Sciatic nerve (tissue), 2 donors: Measurements from ENCODE around the gene BCKDHA. TPM values are rescaled to one million over a fixed set of nuclear protein-coding genes. Genes with fewer than 3 reads are reported as not detected.
"Not testable (repeated sequence)": the region's sequence is repeated elsewhere in the genome, so short reads cannot be mapped to it uniquely, and the experiment has no call there.

Experiments
- ATAC-seq: fragments of 200-7000 bp; cut with Tn5 transposase; one replicate; pipeline ENCODE4 v1.9.1; 2020; ENCODE audit warnings: mild to moderate bottlenecking, moderate library complexity
- DNase-seq: peaks from one replicate; pipeline ENCODE4 v3.0.0-alpha.2; 2020; ENCODE audit warnings: low spot score
- intact Hi-C: fragments of 100-400 bp; cut with DNase I; formaldehyde crosslinking; loops from one replicate; pipeline ENCODE4 v1.14.2; 2022
- total RNA-seq: library from RNA; stranded (reverse); fragmentation: NEBNext Ultra II Directional; extraction: Animal tissue kit (Norgen Biotek cat#: 25700); gene quantifications from one replicate; pipeline ENCODE4 v1.2.1, GENCODE V29; 2021
- donor health status: DM: no; HTN: no; CAD: no.
- donor health status: DM: no; HTN: no; CAD: no.

Gene BCKDHA
- total RNA-seq, 1 donor from 2014 or later, result 24.2 TPM

DNA sequence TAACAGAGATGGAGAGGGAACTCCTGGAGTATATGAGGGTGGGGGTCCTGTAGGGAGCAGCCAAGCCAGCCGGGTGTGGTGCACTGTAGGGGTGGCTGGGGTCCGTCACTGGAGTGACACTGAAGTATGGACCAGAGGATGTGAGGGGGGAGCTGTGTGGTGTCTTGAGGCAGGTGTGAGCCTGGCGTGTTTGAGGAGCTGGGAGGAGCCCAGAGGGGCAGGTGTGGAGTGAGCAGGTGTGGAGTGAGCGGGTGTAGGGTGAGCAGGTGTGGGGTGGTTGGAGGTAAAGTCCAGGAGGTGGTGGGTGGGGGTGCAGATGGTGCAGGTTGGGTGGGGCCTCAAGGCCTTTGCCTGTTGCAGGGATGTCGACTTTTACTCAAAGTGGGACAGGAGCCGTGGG lies 23.7 kb downstream of the BCKDHA start:
- ATAC-seq (no peak), DNase-seq (no peak)
- intact Hi-C loops, result no loop called here

- DNase-seq, result no peak
- intact Hi-C loops, result no loop called here
These were observed 24.4 kb downstream of the BCKDHA start for GRCh38 chr19:41421973-41422372.

GRCh38 chr19:41422456-41422855 lies 24.8 kb downstream of the BCKDHA start:
- ATAC-seq (no peak), DNase-seq (no peak)
- intact Hi-C loops, result no loop called here

More at GRCh38 chr19:41421973-41422372, 24.4 kb downstream of the BCKDHA start:
- ATAC-seq, result no peak

GRCh38 chr19:41422955-41423354 lies 25.3 kb downstream of the BCKDHA start:
- intact Hi-C loops, result no loop called here
- ATAC-seq (no peak), DNase-seq (no peak)

GRCh38 chr19:41424335-41425173 lies 26.9 kb downstream of the BCKDHA start:
- intact Hi-C loops, result no loop called here
- no peak for DNase-seq
- no peak for ATAC-seq

DNA sequence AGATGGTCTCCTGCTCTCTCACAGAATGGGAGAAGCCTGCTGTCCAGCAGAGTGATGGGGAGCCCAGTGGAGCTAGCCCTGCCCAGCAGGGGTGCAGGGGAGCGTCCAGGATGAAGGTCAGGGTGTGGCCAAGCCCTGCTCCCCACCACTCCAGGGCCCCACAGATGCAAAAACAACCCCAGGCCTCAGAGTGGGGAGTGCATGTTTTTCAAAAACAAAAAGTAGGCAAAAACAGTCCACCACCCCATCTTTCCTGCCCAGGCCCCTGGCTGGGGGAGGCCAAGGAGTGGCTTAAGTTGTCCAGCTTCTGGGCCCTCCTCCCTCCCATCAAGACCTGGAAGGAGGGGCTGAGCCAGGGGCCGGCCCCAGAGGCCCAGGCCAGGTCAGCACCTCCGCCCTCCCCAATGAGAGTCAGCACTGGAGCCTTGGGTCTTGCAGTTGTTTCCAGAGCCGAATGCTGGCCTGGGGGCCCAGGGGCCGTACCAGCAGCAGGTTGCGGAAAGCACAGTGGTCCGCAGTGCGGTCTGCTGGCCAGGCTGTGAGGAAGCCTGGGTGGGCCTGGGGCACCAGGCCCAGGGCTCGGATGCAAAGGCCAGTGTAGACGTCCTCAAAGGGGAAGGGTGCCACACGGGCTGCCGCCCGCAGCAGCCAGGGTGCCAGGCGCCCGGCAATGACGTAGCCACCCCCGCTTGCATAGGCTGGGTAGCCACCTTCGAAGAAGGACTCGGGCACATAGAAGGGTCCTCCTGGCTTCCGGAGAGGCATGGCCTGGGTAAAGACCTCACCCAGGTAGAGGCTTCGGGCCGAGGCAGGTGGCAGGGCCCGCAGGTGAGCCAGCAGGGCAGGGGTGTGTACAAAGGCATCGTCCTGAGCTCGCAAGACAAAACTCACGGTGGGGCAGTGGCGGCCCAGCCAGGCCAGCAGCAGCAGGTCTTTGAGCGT lies 27.8 kb downstream of the BCKDHA start:
- intact Hi-C loops, result no loop called here
- DNase-seq (no peak), ATAC-seq (no peak)

GRCh38 chr19:41426116-41426841 lies 28.7 kb downstream of the BCKDHA start:
- peak; percentile 68 for DNase-seq
- intact Hi-C loops, result no loop called here
- peak; percentile 13 for ATAC-seq

- ATAC-seq, result peak; percentile 95
- intact Hi-C loops, result no loop called here
- DNase-seq, result peak; percentile 90
These were observed 29.5 kb downstream of the BCKDHA start, which contains the start of gene B3GNT8 for GRCh38 chr19:41426952-41427646. Gene B3GNT8, minus strand, starts transcription at chr19:41427374. Its CDS starts 596 bp downstream, at chr19:41426778.

- intact Hi-C loops, result no loop called here
- peak; percentile 68 for DNase-seq
- peak; percentile 67 for ATAC-seq
These were observed 30.2 kb downstream of the BCKDHA start for GRCh38 chr19:41427647-41428480.

DNA sequence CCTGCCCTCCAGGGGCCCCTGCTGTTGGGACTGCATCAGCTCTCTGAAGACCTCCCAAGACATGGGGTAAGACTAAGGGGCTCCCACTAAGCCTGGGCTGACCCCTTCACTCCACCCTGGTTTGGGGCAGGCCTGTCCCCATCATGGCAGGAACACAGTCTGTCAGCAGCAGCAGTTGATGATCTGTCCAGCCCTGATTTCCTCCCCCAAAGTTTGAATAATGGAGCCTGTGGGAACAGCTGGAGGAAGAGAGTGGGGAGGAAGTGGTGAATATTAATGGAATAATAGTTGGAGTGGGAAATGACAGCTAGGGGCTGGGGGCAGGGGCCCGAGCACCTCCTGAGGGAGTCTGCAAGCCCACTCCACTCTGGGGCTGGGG lies 30.9 kb downstream of the BCKDHA start:
- DNase-seq (no peak), ATAC-seq (no peak)
- intact Hi-C loops, result no loop called here

DNA sequence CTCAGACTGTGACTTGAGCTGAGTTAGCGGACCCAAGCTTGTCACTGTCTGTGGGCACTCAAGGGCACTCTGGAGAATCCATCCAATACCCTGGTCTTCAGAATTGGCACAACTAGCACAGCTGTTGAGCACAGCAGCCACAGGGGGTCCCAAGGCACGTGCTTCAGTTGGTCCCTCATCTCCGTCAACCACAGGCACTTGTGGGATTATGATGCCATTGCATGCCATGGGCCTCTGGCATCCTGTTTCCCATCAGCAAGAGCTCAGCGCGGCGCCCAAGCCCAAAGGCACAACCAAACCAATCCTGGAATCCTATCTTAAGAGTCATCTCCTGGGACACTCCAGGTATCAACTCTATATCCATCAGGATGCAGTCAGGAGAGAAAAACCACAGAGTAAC lies 33.3 kb downstream of the BCKDHA start:
- intact Hi-C loops, result no loop called here
- DNase-seq (no peak), ATAC-seq (no peak)

- intact Hi-C loops, result no loop called here
- DNase-seq (no peak), ATAC-seq (no peak)
These were observed 34.1 kb downstream of the BCKDHA start for GRCh38 chr19:41431426-41432386.

DNA sequence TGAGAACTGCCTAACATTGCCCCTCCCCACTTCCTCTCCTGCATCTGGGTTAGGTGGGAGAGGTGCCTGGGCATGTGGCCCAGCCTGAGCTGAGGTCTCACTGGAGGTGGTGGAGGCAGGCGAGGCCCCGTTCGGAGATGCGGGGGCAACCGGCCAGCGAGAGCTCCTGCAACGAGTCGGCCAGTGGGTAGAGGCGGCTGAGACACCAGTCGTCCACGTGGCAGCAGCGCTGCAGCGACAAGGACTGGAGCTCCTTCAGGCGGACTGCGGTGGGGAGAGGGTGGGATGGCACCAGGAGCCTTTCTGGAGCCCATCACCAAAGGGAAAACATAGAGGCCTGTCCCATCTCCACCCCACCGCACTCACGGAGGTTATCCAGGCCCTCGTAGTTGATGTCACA lies 35.6 kb downstream of the BCKDHA start:
- ATAC-seq (no peak), DNase-seq (no peak)
- intact Hi-C loops, result no loop called here

DNA sequence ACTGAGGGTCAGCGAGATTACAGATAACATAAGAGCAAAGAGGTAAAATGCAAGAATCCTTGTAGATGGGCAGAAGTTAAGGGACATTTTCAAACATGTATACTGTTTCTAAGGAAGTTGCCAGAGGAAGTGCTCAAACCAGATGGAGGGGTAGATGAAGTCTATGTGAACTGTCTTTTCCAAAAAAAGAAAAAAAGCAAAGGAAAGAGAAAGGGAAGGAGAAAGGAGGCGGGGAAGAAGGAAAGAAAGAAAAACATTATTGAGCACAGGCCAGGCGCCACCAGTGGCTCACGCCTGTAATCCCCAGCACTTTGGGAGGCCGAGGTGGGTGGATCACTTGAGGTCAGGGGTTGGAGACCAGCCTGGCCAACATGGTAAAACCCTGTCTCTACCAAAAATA lies 36.8 kb downstream of the BCKDHA start:
- intact Hi-C loops, result no loop called here
- no peak for DNase-seq
- no peak for ATAC-seq

DNA sequence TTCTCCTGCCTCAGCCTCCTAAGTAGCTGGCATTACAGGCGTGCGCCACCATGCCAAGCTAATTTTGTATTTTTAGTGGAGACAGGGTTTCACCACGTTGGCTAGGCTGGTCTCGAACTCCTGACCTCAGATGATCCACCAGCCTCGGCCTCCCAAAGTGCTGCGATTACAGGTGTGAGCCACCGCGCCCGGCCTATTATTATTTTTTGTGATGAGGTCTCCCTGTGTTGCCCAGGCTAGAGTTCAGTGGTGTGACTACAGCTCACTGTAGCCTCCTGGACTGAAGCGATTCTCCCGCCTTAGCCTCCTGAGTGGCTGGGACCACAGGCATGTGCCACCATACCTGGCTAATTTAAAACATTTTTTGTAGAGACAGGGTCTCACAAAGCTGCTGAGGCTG lies 37.8 kb downstream of the BCKDHA start:
- DNase-seq, ATAC-seq, intact Hi-C loops: not testable (repeated sequence)

DNA sequence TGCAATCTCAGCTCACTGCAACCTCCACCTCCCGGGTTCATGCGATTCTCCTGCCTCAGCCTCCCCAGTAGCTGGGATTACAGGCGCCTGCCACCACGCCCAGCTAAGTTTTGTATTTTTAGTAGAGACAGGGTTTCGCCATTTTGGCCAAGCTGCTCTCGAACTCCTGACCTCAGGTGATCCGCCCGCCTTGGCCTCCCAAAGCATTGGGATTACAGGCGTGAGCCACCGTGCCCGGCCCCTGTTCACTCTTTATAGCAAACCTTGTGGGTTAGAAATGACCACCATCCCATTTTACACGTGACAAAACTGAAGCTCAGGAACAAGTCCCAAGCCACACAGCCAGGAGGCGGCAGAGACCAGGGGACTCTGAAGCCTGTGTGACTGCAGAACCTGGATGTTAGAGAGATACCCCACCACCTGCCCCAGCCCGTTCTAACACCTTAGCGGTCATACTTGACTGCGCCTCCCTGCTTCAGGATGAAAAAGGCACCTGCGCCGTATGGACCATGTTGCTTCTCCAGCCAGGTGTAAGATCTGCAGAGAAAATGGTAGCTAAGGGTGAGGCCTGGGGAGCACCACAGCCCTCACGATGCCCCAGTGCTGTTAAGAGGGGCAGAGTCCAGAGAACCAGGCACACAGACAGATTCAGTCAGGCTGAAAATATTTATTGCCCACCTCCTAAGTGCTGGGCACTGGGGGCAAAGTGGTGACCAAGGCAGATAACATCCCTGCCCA lies 38.5 kb downstream of the BCKDHA start:
- intact Hi-C loops, result no loop called here
- DNase-seq, result no peak
- no peak for ATAC-seq
